Lower leg skin (tissue), 3 donors: ENCODE data around the gene GAL3ST2.

Experiments used
- CTCF ChIP-seq, 3 donors: fragments of 450-650 bp; IDR thresholded peaks; one replicate each; pipeline ENCODE4 v1.5.1; 2016; ENCODE audit warnings: antibody characterized with exemption in 3 of 3, mild to moderate bottlenecking in 3 of 3, moderate library complexity in 2 of 3
- POLR2A ChIP-seq, 2 donors: fragments of 450-650 bp; IDR thresholded peaks; one replicate each; pipeline ENCODE4 v1.6.1; 2016 to 2017; ENCODE audit warnings: antibody characterized with exemption in 2 of 2, mild to moderate bottlenecking in 1 of 2, moderate library complexity in 1 of 2

DNA sequence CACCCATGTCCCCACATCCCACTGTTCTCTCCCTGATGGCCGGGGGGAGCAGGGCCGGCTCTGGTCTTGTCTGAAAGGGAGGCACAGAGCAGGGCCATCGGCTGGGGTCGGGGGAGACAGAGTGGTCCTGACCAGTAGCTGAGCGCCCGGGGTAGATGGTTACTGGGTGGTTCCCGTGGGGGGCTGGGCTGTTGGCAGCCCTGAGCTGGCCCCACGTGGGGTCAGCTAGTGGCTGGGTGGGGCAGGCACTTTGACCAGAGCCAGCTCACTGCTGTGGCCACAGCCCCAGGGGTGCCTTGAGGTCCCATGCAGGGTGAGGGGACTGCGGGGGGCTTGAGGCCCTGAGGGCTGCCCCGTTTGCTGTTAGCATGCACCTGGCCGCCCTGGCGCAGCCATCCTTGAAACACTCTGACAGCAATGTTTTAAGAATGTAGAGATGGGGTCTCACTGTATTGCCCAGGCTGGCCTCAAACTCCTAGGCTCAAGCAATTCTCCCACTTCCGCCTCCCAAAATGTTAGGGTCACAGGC is 20.1 kb downstream of the GAL3ST2 start:
- TF ChIP-seq CTCF (IDR thresholded peaks at IDR 0.05) (no peak), POLR2A (IDR thresholded peaks at IDR 0.05) (no peak)
